ENCODE measurements around the gene IPO4. TPM values are rescaled to one million over a fixed set of nuclear protein-coding genes. Genes with fewer than 3 reads are reported as not detected.
A peak's percentile ranks its signal among the peaks of the same experiment; 100 is the strongest.

Gene IPO4
- total RNA-seq, 4 donors from 2014 or later = 35.7 to 73.2 (median 55.4) TPM

GRCh38 chr14:24143511-24143910 lies 45.1 kb downstream of the IPO4 start:
- Histone ChIP-seq H3K27ac (peak overlapping the region in 2 of 4 donors; percentile 46 to 92), H3K4me1 (peaks cover 33 to 41% of the 10 kb centered on the region in 2 donors), H3K27me3 (no peaks in the 10 kb centered on the region), H3K9me3 (no peaks in the 10 kb centered on the region), H3K4me3 (no peak overlapping the region), H3K36me3 (peaks cover 0 to 15% of the 10 kb centered on the region in 2 donors)
- no peak for TF ChIP-seq POLR2A (IDR thresholded peaks at IDR 0.05)
- no peak for TF ChIP-seq CTCF (IDR thresholded peaks at IDR 0.05 in 4 of 5, conservative IDR thresholded peaks at IDR 0.05 in 1 of 5)
- no peak for DNase-seq
- in situ Hi-C loops (cut with MboI; ENCODE audit: low sequenced_read_pairs in 4 of 4) (loop anchor here in 1 of 4 donors (25.0 kb wide), 1 partner anchor 831 kb away; the partner anchor contains the start of genes BCL2L2, PABPN1 and PPP1R3E), intact Hi-C loops (cut with DNase I; ENCODE audit: low total_unique reads) (no loop called here)
- no peak for ATAC-seq

DNA sequence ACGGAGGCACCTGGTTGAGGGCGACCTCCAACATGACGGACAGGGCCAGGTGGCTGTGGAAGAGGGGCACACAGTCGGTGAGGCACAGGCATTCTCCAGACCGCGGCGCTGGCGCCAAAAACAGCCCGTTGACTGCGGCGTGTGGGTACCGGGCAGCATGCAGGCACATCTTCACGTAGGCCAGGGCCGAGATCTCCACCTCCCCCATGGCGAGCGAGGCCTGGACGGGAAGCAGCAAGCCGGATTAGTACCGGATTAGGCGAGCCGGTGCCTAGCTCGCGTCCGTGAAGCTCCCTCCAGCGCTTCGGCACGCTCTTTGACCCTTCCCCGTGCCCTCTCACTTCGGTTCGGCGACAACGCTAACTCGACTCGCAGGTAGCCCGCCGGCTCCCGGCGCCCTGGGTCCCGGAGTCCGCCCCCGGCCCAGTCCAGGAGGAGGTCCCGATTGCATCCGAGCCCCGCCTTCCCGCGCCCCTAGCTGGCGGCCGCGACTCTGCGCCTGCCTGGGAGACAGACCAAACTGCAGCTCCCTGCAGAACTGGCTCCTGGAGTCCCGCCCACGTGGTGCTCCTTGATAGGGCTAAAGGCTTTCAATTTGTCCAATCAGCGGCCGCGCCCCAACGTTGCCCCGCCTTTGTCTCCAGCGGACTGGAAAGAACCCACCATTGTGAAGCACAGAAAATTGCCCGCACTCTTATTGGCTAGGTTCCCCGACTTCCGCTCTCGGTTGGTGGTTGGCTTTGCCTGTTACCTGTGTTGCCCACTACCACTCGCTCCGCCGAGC lies 47.3 kb downstream of the IPO4 start, which contains the start of gene EMC9:
EMC9 (minus strand) TSS at position 495 of the 784 bp plus-strand sequence; CDS start at position 208, 287 bp downstream.
- peak; percentile 94 to 95 for TF ChIP-seq POLR2A (IDR thresholded peaks at IDR 0.05)
- TF ChIP-seq CTCF (IDR thresholded peaks at IDR 0.05 in 4 of 5, conservative IDR thresholded peaks at IDR 0.05 in 1 of 5) = peak; percentile 60 to 89 (median 80)
- H3K36me3 ChIP-seq = peaks cover 0 to 27% of the 10 kb centered on the region in 2 donors
- H3K27me3 ChIP-seq = no peaks in the 10 kb centered on the region
- in situ Hi-C loops (cut with MboI; ENCODE audit: low sequenced_read_pairs in 4 of 4) = loop anchor here in 1 of 4 donors (25.0 kb wide), 1 partner anchor 829 kb away; the partner anchor contains the start of genes BCL2L2, PABPN1 and PPP1R3E
- DNase-seq = peak; percentile 100
- ATAC-seq = peak; percentile 89 to 92
- peak within 1 kb of the TSS; percentile 95 to 99 (median 98) for H3K27ac ChIP-seq
- peaks cover 40 to 54% of the 10 kb centered on the region in 2 donors for H3K4me1 ChIP-seq
- intact Hi-C loops (cut with DNase I; ENCODE audit: low total_unique reads) = no loop called here
- peak within 1 kb of the TSS; percentile 74 to 94 (median 79) for H3K4me3 ChIP-seq
- H3K9me3 ChIP-seq = no peaks in the 10 kb centered on the region

GRCh38 chr14:24139272-24139934 lies 49.2 kb downstream of the IPO4 start:
- ATAC-seq (no peak), DNase-seq (no peak)
- H3K36me3 ChIP-seq = peaks cover 0 to 27% of the 10 kb centered on the region in 2 donors
- in situ Hi-C loops (cut with MboI; ENCODE audit: low sequenced_read_pairs in 4 of 4) = loop anchor here in 1 of 4 donors (25.0 kb wide), 1 partner anchor 827 kb away; the partner anchor contains the start of genes BCL2L2, PABPN1 and PPP1R3E
- peak overlapping the region; percentile 95 to 99 (median 98) for H3K27ac ChIP-seq
- peaks cover 35 to 51% of the 10 kb centered on the region in 2 donors for H3K4me1 ChIP-seq
- TF ChIP-seq POLR2A (IDR thresholded peaks at IDR 0.05) (no peak), CTCF (IDR thresholded peaks at IDR 0.05 in 4 of 5, conservative IDR thresholded peaks at IDR 0.05 in 1 of 5) (no peak)
- peak overlapping the region in 1 of 4 donors; percentile 75 for H3K4me3 ChIP-seq
- no peaks in the 10 kb centered on the region for H3K27me3 ChIP-seq
- intact Hi-C loops (cut with DNase I; ENCODE audit: low total_unique reads) = no loop called here
- no peaks in the 10 kb centered on the region for H3K9me3 ChIP-seq

GRCh38 chr14:24138396-24139271 lies 50.0 kb downstream of the IPO4 start:
- H3K4me3 ChIP-seq = no peak overlapping the region
- H3K36me3 ChIP-seq = peaks cover 0 to 20% of the 10 kb centered on the region in 2 donors
- no peaks in the 10 kb centered on the region for H3K9me3 ChIP-seq
- TF ChIP-seq POLR2A (IDR thresholded peaks at IDR 0.05) (no peak), CTCF (IDR thresholded peaks at IDR 0.05 in 4 of 5, conservative IDR thresholded peaks at IDR 0.05 in 1 of 5) (no peak)
- peaks cover 35 to 51% of the 10 kb centered on the region in 2 donors for H3K4me1 ChIP-seq
- intact Hi-C loops (cut with DNase I; ENCODE audit: low total_unique reads) (no loop called here), in situ Hi-C loops (cut with MboI; ENCODE audit: low sequenced_read_pairs in 4 of 4) (loop anchor here in 1 of 4 donors (25.0 kb wide), 1 partner anchor 826 kb away; the partner anchor contains the start of genes BCL2L2, PABPN1 and PPP1R3E)
- ATAC-seq = no peak
- DNase-seq = no peak
- H3K27me3 ChIP-seq = no peaks in the 10 kb centered on the region
- peak overlapping the region; percentile 95 to 99 (median 98) for H3K27ac ChIP-seq
